ENCODE results near the gene NKD1. TPM values are rescaled to one million over a fixed set of nuclear protein-coding genes. Genes with fewer than 3 reads are reported as not detected.

NKD1 gene
- total RNA-seq, 4 donors from 2014 or later: 3.5 to 48.1 (median 8.9) TPM

GRCh38 chr16:50677351-50677750 lies 129.2 kb downstream of the NKD1 start:
- Histone ChIP-seq H3K4me1 (no peaks in the 10 kb centered on the region), H3K4me3 (no peak overlapping the region), H3K9me3 (peaks cover 0 to under 1% of the 10 kb centered on the region in 2 donors), H3K27me3 (no peaks in the 10 kb centered on the region), H3K36me3 (no peaks in the 10 kb centered on the region), H3K27ac (no peak overlapping the region)
- no peak for DNase-seq
- intact Hi-C loops (cut with DNase I; ENCODE audit: low total_unique reads): no loop called here
- no peak for TF ChIP-seq POLR2A (IDR thresholded peaks at IDR 0.05)
- no peak for TF ChIP-seq CTCF (IDR thresholded peaks at IDR 0.05)

GRCh38 chr16:50678531-50678930 lies 130.3 kb downstream of the NKD1 start:
- H3K4me1 ChIP-seq: no peaks in the 10 kb centered on the region
- no peak overlapping the region for H3K27ac ChIP-seq
- H3K36me3 ChIP-seq: no peaks in the 10 kb centered on the region
- H3K4me3 ChIP-seq: no peak overlapping the region
- TF ChIP-seq POLR2A (IDR thresholded peaks at IDR 0.05) (no peak), CTCF (IDR thresholded peaks at IDR 0.05) (no peak)
- no peak for DNase-seq
- no peaks in the 10 kb centered on the region for H3K27me3 ChIP-seq
- intact Hi-C loops (cut with DNase I; ENCODE audit: low total_unique reads): no loop called here
- H3K9me3 ChIP-seq: no peaks in the 10 kb centered on the region

GRCh38 chr16:50679266-50679665 lies 131.1 kb downstream of the NKD1 start:
- DNase-seq: no peak
- intact Hi-C loops (cut with DNase I; ENCODE audit: low total_unique reads): no loop called here

DNA sequence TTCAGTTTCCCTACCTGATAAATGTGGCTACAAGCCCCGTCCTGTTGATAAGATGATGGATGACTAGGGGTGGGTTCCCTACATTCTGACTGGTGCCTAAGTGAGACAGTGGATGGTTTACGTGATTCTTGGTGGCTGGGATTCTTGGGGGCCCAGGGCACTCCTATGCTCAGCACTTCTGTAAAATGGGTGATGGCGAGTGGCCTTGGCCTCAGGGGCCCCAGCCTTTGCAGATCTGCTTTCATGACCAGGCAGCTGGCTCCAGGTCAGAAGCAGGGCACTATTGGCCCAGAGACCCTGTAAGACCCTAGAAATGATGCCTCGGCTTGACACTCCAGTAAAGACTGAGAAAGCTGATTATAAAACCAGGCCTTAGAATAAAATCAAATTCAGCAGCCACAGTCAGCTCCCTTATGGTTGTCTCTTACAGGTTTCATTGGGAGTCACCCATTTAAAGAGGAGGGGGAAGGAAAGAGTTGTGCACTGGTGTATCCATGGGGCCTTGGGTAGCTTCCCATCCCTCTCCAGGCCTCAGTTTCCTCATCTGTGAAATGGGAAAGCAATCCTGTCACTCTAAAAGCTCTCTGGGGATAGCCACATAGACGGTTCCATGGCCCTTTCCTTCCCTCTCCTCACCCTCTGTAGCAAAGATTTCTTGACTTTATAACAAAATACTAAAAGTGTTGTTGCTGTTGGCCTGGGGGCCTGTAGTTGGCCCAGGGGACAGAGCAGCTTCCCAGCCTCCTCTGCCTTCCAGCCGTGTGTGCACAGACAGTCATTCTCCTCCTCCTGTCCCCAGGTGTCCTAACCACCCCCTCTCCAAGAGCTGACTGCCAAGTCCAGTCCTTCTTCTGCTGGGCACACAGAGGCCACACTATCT lies 131.7 kb downstream of the NKD1 start:
- Histone ChIP-seq H3K4me3 (no peak overlapping the region), H3K9me3 (no peaks in the 10 kb centered on the region), H3K27ac (no peak overlapping the region), H3K36me3 (no peaks in the 10 kb centered on the region), H3K4me1 (no peaks in the 10 kb centered on the region), H3K27me3 (no peaks in the 10 kb centered on the region)
- intact Hi-C loops (cut with DNase I; ENCODE audit: low total_unique reads): no loop called here
- TF ChIP-seq CTCF (IDR thresholded peaks at IDR 0.05): no peak
- TF ChIP-seq POLR2A (IDR thresholded peaks at IDR 0.05): no peak
- no peak for DNase-seq

More at GRCh38 chr16:50679266-50679665, 131.1 kb downstream of the NKD1 start:
- no peak for TF ChIP-seq CTCF (IDR thresholded peaks at IDR 0.05)
- no peak for TF ChIP-seq POLR2A (IDR thresholded peaks at IDR 0.05)
- no peaks in the 10 kb centered on the region for H3K27me3 ChIP-seq
- H3K27ac ChIP-seq: no peak overlapping the region
- no peak overlapping the region for H3K4me3 ChIP-seq
- no peaks in the 10 kb centered on the region for H3K36me3 ChIP-seq
- no peaks in the 10 kb centered on the region for H3K4me1 ChIP-seq
- no peaks in the 10 kb centered on the region for H3K9me3 ChIP-seq

- no peak for DNase-seq
- no peaks in the 10 kb centered on the region for H3K27me3 ChIP-seq
- no peaks in the 10 kb centered on the region for H3K9me3 ChIP-seq
- no peak overlapping the region for H3K4me3 ChIP-seq
- no peaks in the 10 kb centered on the region for H3K4me1 ChIP-seq
- TF ChIP-seq CTCF (IDR thresholded peaks at IDR 0.05): no peak
- TF ChIP-seq POLR2A (IDR thresholded peaks at IDR 0.05): no peak
- H3K27ac ChIP-seq: no peak overlapping the region
- H3K36me3 ChIP-seq: no peaks in the 10 kb centered on the region
- intact Hi-C loops (cut with DNase I; ENCODE audit: low total_unique reads): no loop called here
These were observed 132.3 kb downstream of the NKD1 start for GRCh38 chr16:50680556-50680893.

Measured in uterus (tissue), 4 donors.